HG02798 (cell line): ENCODE results near the gene ABHD1.
"Not testable (repeated sequence)": the region's sequence is repeated elsewhere in the genome, so short reads cannot be mapped to it uniquely, and the experiment has no call there.

Source experiments
- ATAC-seq: cut with Tn5 transposase; IDR thresholded peaks from one replicate; pipeline ENCODE4 v1.9.1; 2021; ENCODE audit warnings: mild to moderate bottlenecking; ENCODE audit not compliant: unreplicated experiment, poor library complexity

The ABHD1 gene

DNA sequence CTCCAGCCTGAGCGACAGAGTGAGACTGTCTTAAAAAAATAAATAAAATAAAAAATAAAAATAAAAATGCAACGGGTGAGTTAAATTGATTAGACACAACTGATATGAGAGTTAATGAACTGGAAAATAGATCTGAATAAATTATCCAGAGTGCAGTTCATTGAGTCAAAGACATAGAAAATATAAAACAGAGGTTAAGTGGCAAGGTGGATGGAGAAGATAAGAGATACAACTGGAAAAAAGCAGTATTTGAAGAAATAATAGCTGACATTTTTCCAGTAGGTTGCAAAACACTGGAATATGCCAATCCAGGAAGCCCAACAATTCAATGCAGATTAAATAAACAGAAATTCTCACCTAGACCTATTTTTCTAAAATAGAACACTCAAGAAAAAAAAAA lies 15.4 kb upstream of the ABHD1 start:
- no peak for ATAC-seq

DNA sequence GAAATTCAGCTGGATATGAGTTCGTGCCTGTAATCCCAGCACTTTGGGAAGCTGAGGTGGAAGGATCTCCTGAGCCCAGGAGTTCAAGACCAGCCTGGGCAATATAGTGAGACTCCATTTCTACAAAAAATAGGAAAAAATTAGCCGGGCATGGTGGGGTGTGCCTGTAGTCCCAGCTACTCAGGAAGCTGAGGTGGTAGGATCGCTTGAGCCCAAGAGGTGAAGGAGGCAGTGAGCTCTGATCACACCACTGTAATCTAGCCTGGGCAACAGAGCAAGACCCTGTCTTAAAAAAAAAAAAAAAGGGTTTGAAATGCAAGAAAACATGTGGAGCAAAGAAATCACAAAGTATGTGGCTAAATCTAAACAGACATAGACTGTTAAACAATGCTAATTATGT lies 14.5 kb upstream of the ABHD1 start:
- ATAC-seq, result no peak

DNA sequence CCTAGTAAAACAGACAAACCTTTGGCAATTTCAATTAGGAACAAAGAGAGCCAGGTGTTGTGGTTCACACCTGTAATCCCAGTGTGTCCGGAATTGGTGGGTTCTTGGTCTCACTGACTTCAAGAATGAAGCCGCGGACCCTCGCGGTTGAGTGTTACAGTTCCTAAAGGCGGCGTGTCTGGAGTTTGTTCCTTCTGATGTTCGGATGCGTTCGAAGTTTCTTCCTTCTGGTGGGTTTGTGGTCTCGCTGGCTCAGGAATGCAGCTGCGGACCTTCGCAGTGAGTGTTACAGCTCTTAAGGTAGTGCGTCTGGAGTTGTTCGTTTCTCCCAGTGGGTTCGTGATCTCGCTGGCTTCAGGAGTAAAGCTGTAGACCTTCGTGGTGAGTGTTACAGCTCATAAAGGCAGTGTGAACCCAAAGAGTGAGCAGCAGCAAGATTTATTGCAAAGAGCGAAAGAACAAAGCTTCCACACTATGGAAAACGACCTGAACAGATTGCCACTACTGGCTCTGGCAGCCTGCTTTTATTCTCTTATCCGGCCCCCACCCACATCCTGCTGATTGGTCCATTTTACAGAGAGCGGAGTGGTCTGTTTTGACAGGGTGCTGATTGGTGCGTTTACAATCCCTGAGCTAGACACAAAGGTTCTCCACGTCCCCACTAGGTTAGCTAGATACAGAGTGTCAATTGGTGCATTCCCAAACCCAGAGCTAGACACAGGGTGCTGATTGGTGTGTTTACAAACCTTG lies 12.8 kb upstream of the ABHD1 start:
- ATAC-seq, result not testable (repeated sequence)

DNA sequence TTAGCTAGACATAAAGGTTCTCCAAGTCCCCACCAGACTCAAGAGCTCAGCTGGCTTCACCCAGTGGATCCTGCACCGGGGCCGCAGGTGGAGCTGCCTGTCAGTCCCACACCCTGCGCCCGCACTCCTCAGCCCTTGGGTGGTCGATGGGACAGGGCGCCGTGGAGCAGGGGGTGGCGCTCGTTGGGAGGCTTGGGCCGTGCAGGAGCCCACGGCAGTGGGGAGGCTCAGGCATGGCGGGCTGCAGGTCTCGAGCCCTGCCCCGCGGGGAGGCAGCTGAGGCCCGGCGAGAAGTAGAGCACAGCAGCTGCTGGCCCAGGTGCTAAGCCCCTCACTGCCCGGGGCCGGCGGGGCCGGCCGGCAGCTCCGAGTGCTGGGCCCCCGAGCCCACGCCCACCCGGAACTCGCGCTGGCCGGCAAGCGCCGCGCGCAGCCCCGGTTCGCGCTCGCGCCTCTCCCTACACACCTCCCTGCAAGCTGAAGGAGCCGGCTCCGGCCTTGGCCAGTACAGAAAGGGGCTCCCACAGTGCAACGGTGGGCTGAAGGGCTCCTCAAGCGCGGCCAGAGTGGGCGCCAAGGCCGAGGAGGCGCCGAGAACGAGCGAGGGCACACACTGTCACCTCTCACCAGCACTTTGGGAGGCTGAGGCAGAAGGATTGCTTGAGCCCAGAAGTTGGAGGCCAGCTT lies 12.1 kb upstream of the ABHD1 start:
- not testable (repeated sequence) for ATAC-seq

DNA sequence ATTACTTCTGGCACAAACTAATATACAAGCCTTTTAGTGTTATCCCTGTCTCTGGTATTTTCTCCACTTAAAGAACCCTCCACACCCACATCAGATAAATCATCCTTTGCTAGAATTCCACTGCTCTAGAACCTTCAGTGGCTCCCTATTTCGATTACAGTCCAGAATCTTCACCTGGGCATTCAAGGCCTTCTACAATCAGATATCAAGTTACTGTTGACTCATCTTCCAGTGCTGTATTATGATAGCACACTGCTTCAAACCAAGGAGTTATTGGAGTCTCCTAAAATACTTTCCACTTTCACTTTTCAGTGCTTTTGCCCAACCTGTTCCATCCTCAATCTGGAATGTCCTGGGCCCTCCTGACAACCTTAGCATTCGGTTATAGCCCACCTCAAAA lies 8.1 kb upstream of the ABHD1 start:
- ATAC-seq, result no peak

DNA sequence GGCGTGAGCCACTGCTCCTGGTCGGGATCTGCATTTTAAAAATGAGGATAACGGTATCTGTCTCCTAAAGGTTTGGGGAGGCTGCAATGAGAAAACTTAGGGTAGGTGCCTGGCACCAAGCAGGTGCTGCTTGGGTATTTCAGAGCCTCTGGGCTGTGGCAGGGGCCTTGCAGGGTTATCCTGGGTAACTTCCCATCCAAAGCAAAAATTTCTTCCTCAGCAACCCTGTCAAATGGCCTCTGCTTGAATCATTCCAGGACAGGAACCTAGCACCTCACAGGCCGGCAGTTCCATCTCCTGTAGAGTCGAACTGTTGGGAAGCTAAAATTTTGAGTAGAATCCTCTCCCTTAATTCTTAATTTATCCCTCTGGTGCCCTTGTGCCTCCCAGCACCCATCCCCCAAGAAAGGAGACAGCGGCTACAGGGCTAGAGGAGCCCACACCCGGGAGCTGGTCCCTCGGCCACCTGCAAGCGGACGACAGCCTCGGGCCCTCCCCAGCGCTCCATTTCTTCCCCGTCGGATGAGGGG lies 5.6 kb upstream of the ABHD1 start:
- no peak for ATAC-seq

DNA sequence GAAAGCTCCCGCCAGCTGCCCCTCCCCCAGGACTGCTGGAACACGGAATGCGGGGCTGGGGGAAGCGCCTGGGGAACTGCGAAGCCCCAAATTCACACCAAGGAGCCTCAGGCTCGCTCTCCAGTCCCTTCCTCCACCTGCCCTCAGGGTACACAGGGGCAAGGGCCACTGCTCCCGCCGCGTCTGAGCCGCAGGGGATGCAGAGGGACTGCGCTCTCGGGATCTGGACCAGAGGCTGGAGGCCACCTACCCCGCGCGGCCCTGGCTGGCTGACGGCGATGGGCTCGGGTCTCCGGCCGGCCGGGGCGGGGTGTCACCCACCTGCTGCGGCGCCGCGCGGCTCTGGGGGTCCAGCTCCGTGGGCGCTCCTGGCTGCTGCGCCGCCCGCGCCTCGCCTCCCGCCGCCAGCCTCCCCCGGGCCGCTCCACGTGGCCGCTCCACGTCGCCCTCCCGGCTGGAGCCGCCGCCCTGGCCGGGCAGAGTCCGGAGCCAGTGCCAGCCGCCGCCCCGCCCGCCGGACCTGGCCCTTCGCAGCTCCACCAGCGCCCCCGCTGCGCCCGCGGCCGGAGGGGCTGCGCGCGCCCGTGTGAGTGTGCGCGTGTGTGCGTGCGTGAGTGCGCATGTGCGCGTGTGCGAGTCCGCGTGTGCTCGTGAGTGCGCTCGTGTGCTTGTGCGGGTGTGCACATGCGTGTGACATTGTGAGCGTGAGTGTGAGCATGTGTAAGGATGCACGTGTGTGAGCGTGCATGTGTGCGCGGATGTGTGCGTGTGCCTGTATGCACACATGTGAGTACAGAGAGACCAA lies 4.9 kb upstream of the ABHD1 start, which contains the start of gene CGREF1:
Gene CGREF1, minus strand, starts transcription at position 604 of the 805 bp plus-strand sequence. CDS start 14,762 bp downstream, outside the sequence.
- ATAC-seq, result no peak

DNA sequence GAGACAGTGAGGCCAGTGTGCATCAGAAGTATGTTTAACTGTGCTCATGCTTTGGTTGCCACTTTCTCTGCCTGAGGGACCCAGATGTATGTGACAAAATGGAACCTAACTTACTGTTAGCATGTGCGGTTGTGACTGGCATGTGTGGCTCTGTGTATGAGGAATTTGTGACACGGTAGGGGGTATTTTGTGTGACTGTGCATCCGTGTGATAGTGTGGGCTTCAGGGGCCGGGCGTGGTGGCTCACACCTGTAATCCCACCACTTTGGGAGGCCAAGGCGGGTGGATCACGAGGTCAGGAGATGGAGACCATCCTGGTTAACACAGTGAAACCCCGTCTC lies 4.3 kb upstream of the ABHD1 start:
- not testable (repeated sequence) for ATAC-seq

DNA sequence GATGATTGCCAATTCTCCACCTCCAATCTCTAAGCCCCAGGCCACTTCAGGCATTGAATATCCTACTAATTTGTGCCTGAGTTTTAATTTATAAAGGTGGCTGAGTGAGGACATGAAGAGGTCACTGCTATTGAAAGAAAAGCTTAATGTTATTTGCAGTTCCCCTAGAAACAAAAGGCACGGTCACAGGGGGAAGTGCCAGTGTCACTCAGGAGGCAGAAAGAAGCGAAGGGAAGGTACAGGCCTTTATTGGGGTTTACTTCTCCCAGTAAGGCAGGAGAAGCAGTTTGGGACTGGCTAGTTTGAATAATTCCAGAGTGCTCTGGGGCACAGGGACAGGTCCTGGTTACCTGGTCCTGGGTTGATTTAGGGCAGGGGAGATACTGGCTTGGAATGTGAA lies 1.7 kb upstream of the ABHD1 start:
- ATAC-seq, result no peak

DNA sequence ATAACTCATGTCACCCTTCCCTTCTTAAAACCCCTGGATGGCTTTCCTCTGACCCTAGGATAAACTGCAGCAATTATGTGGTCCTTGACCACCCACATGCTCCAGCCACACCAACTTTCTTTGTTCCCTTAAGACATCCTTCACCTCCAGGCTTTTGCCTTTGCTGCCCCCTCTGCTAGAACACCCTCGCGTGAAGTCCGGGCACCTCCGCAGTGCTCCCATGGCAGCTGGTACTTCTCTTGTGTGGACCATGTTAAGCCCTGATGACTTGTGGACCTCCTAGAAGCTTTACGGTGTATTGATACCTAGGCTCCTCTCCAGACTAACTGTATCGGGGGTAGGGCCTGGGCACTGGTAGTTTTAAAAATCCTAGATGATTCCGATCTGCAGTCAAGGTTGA lies 824 bp upstream of the ABHD1 start:
- no peak for ATAC-seq

DNA sequence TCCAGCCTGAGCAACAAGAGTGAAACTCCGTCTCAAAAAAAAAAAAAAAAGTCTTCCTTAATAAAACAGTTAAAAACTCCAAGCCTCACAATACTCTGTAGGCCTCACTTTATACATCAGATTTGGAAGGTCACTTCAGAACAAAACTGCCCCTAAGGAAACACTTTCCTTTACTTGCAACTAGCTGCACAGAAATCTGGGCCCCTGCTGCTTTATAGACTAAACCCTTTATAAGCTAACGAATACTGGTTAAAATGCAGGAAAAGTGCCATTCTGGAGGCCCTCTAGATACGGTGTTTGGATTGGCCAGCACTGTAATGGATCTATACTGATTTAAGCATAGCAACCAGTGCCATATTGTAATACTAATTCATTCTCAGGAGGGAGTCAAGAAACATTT lies 1.5 kb downstream of the ABHD1 start:
- no peak for ATAC-seq

DNA sequence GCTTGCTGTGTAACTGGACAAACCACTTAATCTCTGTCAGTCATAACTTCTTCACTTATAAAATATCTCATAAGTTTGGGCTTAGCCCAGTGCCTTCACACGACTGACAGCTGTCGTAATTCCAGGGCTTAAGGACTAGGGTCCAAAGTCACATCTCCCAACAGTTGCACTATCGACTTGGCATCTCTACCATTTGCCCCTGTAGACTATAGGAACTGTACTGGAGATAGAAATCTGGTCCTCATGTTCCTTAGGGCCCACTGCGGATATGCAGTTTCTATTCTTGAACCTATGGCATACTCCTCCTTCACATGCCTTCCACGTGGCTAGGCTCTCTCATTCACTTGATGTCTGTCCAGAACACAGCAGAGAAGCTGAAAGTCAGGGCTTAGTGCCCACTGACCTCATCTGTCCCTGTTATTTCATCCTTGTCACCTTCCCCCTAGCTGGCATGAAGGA lies 2.7 kb downstream of the ABHD1 start:
- ATAC-seq, result no peak

DNA sequence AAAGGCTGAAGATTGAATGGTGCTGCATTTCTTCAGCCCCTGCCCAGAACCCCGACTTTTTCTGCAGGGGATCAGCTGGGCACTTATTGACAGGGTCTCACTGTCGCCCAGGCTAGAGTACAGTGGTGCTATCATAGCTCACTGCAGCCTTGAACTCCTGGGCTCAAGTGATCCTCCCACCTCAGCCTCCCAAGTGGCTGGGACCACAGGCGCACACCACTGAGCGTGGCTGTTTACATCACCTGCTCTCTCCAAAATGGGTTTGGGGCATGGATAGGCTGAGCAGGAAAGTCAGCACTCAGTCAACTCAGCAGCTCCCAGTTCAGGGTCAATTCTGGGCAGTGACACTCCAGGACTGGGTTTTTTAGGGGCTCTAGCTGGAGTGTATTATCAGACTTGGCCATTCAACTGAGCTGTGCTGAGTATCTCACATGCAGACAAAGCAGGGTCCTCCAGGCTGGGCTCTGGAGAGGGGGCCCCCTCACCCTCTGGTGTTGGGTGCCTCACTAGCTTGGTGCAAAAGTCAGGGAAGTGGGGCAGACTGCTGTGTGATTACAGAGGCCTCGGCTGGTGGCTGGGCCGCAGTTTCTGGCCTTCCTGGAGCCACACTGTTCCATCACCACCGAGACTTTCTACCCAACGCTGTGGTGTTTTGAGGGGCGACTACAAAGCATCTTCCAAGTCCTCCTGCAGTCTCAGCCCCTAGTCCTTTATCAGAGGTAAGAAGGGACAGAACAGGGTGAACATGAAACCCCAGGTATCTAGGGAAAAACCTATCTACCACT lies 4.5 kb downstream of the ABHD1 start:
- no peak for ATAC-seq

DNA sequence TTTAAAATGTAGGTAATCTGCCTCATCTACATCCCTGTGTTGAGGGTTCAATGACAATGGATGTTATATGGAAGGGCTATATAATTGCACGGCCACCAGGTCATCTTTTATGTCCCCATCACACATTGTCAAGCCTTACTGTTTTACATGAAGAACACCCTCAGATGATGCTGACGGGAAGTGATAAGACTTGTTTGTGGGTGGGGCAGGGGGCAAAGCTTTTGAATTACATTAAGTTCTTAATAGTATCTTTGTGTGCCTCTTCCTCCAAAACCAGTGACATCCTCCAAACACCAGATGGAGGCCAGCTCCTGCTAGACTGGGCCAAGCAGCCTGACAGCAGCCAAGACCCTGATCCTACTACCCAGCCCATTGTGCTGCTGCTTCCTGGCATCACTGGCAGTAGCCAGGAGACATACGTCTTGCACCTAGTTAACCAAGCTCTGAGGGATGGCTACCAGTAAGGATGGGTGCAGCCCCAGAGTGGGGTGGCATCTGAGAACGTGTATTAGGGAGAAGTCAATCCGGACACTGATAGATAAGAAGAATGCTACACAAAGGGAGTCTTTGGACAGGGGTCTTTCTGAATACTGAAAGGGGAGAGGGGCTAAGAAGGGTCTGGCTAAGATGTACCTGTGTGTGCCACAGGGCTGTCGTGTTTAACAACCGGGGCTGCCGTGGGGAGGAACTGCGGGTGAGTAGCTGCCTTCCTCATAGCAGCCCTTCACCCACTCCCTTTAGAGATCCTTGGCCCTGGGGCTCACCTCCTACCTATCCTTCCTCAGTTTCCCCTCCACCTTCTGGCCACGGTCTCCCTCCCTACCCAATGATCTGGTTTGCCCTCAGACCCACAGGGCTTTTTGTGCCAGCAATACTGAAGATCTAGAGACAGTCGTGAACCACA lies 5.3 kb downstream of the ABHD1 start:
- no peak for ATAC-seq

DNA sequence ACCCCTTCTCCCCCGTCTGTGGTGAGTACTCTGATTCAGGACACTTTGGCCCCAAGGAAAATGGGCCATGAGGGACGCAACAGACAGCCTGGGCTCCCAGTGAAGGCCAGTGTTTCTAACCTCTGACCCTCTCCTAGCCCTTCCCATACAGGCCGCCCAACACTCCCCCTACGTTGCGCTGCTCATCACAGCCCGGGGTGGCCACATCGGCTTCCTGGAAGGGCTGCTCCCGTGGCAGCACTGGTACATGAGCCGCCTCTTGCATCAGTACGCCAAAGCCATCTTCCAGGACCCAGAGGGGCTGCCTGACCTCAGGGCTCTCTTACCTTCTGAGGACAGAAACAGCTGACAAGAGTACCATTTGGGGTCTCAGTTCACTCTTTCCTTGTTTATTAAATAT lies 6.8 kb downstream of the ABHD1 start:
- no peak for ATAC-seq

DNA sequence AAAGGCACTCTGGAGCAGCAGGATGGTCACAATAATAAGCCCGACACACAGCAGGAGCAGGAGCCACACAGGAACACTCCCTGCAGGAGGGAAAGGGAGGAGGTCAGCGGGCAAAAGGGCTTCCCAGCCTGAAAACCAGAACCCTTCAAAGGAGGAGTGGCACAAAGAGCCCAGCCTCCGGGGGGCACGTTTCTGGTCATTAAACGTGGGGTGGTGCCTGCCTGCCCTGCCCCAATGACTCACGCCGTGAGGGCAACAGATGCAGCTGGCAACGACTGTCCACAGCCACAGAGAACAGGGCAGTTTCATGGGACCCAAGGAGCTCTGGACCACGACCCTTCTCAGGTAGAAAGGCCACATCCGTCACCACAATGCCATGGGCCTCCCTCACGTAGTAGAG lies 7.8 kb downstream of the ABHD1 start:
- ATAC-seq, result no peak

DNA sequence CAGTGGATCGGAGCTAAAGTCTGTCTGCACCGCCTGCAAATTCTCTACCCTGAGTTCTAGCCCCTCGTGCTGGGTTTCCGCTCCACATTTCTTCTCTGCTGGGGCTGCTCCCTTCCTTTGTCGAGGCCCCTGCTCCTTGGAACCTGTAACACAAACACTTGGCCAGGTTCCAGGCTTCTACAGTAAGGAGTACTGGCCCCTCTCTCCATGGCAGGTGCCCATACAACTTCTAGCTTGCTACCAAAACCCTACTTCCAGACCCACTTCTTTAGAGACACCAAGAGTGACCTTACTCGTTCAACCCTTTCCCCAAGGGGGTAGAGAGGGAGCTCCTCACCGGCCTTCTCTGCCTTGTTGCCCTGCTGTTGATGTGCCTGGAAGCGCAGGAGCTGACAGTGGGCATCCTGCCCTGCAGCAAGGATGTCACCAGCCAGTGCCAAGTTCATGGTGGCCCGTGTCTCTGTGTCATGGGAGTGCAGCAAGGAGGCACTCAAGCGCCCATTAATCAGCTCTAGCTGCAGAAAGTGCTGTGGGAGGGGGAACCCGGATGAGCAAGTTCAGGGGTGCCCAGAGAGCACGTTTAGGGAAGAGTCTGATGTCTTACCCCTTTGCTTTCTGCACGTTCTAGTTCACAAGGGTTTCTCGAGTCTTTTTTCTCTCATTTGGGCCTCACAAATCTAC lies 9.7 kb downstream of the ABHD1 start:
- ATAC-seq, result no peak

DNA sequence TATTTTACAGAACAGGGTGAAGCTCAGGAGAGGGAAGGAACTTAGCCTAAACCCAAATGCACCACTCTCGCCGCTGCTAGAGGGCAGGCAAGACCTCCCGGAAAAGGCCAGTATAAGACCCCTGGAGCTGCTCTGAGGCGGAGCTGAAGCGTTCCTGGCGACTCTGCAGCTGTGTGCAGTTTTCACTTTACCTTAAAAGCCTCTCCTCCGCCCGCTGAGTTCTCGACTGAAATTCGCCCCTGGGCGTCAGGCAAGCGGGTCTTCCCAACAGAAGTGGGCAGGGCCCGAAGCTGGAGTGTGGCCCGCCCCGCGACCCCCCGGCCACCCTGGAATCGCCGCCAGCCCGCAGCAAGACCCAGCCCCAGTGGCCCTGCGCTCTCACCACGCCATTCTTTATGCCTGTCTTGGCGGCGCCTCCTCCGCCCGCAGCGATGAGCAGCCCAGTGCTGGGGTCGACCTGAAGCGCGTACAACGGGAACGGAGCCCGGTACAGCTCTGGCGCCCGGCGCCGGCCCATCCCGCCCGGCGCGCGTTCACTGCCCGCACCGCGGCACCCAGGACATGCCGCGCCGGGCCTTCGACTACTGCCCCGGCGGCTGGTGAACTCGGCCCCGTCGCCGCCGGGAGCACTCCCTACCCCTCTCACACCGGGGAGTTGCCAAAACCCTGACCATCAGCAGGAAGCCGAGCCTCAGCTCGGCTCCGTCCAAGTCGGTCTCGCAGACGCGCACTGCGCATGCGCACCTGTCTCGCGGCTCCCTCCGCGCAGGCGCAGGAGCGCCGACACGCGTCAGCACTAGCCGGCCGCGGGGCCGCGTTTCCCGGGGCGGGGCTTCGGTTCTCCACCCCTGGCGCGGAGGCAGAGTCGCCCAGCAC lies 10.5 kb downstream of the ABHD1 start, which contains the start of gene PREB:
Gene PREB, minus strand, starts transcription at position 732 of the 876 bp plus-strand sequence. Its CDS starts 215 bp downstream, at position 517.
- peak; percentile 93 for ATAC-seq
